ENCODE measurements around the gene CUL5.

GRCh38 chr11:108037211-108037610, 28.5 kb downstream of the CUL5 start:
- TF ChIP-seq CTCF (conservative IDR thresholded peaks at IDR 0.05; ENCODE audit: low read depth, low read length) (no peak), EZH2 (IDR thresholded peaks at IDR 0.05; ENCODE audit: borderline replicate concordance, low read depth, low read length, poor library complexity, severe bottlenecking) (no peak)
